HCT116 (cell line): ENCODE results near the gene XYLT2.

Source experiments
- ATF3 ChIP-seq: IDR thresholded peaks from 2 replicates; pipeline ENCODE4 v1.6.1; 2012
- CBX3 ChIP-seq: IDR thresholded peaks from 2 replicates; pipeline ENCODE4 v1.6.1; 2012; ENCODE audit warnings: low read depth
- EZH2 ChIP-seq: fragments of 200-600 bp; sonication (generic); IDR thresholded peaks from 2 replicates; pipeline ENCODE4 v1.6.1; 2017; ENCODE audit warnings: antibody characterized with exemption, mixed run types
- EZH2phosphoT487 ChIP-seq: fragments of 200-600 bp; IDR thresholded peaks from 2 replicates; pipeline ENCODE4 v1.6.1; 2018; ENCODE audit warnings: antibody characterized with exemption, borderline replicate concordance
- FOSL1 ChIP-seq: IDR thresholded peaks from 2 replicates; pipeline ENCODE4 v1.6.1; 2012; ENCODE audit warnings: low read depth
- JUND ChIP-seq: IDR thresholded peaks from 2 replicates; pipeline ENCODE4 v1.6.1; 2012
- MAX ChIP-seq: IDR thresholded peaks from 2 replicates; pipeline ENCODE4 v1.6.1; 2012
- POLR2A ChIP-seq: IDR thresholded peaks from 2 replicates; pipeline ENCODE4 v1.7.0; 2011; ENCODE audit warnings: borderline replicate concordance; ENCODE audit not compliant: insufficient read depth, insufficient read length; ENCODE audit errors: extremely low read depth
- POLR2AphosphoS5 ChIP-seq: IDR thresholded peaks from 2 replicates; pipeline ENCODE4 v1.6.1; 2011; ENCODE audit warnings: mild to moderate bottlenecking, low read depth, low read length, moderate library complexity
- TCF7L2 ChIP-seq: IDR thresholded peaks from 2 replicates; pipeline ENCODE4 v1.7.0; 2011; ENCODE audit warnings: borderline replicate concordance, inconsistent platforms; ENCODE audit not compliant: insufficient read depth, insufficient read length; ENCODE audit errors: extremely low read depth
- ZNF274 ChIP-seq: fragments of 200-500 bp; sonication (Bioruptor generic); IDR thresholded peaks from 2 replicates; pipeline ENCODE4 v1.6.1; 2014; ENCODE audit warnings: mild to moderate bottlenecking, low read depth, low read length, inconsistent platforms
- TF ChIP-seq, protein P1 (sequence below), 3 experiments: fragments of 200-600 bp in 1 of 3; sonication (generic) in 1 of 3; IDR thresholded peaks in 2 of 3; conservative IDR thresholded peaks in 1 of 3; 2 replicates each; pipeline ENCODE4 v1.5.1; 2012 to 2017; ENCODE audit warnings: low read depth in 2 of 3, low read length in 2 of 3, antibody characterized with exemption in 1 of 3, borderline replicate concordance in 1 of 3, control low read depth in 1 of 3, mild to moderate bottlenecking in 1 of 3, mixed read lengths in 1 of 3, mixed run types in 1 of 3, moderate library complexity in 1 of 3; ENCODE audit not compliant: insufficient read depth in 1 of 3
- TF ChIP-seq, protein P2 (sequence below): IDR thresholded peaks from 2 replicates; pipeline ENCODE4 v1.6.1; 2012; ENCODE audit warnings: low read depth

DNA sequence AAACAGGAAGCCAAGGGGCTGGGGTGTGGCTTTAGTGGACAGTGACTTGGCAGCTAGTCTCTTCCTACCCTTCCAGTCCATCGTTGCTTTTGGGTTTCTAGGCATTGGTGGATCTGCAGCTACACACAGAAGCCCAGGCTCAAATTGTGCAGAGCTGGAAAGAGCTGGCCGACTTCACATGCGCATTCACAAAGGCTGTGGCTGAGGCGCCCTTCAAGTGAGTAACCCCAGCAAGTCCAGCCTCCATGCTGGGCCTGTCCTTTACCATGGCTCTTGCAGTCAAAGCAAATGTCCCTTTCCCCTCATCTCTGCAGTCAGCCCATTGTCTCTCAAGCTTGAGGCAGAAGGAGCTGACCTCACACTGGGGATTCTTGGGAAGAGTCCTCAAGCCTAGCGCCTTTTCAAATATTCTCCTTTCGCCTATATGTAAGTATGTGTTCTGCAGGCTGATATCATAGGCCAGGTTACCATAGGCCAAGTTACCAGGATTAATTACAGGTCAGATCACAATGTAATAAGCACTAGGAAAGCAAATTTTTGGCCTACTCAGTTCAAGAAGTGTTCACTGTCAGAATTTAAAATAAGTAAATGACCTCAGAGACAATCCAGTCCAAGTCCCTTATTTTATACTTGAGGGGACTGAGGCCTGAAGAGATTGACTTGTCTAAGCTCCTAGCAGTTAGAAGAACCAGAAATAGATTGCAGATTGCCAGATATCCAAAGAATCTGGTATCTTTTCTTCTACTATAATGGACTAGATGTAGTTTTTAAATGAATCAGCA is 33.6 kb downstream of the XYLT2 start:
- no peak for TF ChIP-seq POLR2A
- TF ChIP-seq, protein P1, sequence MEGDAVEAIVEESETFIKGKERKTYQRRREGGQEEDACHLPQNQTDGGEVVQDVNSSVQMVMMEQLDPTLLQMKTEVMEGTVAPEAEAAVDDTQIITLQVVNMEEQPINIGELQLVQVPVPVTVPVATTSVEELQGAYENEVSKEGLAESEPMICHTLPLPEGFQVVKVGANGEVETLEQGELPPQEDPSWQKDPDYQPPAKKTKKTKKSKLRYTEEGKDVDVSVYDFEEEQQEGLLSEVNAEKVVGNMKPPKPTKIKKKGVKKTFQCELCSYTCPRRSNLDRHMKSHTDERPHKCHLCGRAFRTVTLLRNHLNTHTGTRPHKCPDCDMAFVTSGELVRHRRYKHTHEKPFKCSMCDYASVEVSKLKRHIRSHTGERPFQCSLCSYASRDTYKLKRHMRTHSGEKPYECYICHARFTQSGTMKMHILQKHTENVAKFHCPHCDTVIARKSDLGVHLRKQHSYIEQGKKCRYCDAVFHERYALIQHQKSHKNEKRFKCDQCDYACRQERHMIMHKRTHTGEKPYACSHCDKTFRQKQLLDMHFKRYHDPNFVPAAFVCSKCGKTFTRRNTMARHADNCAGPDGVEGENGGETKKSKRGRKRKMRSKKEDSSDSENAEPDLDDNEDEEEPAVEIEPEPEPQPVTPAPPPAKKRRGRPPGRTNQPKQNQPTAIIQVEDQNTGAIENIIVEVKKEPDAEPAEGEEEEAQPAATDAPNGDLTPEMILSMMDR (IDR thresholded peaks at IDR 0.05 in 2 of 3, conservative IDR thresholded peaks at IDR 0.05 in 1 of 3; ENCODE audit: borderline replicate concordance in 1 of 3, insufficient read depth in 1 of 3, low read depth in 2 of 3, low read length in 2 of 3): no peak
- no peak for TF ChIP-seq FOSL1
- TF ChIP-seq POLR2AphosphoS5: no peak
- no peak for TF ChIP-seq MAX
- no peak for TF ChIP-seq EZH2
- TF ChIP-seq ATF3: no peak
- TF ChIP-seq ZNF274: no peak
- TF ChIP-seq EZH2phosphoT487: no peak
- no peak for TF ChIP-seq JUND
- TF ChIP-seq TCF7L2: no peak
- TF ChIP-seq CBX3: no peak
- TF ChIP-seq, protein P2, sequence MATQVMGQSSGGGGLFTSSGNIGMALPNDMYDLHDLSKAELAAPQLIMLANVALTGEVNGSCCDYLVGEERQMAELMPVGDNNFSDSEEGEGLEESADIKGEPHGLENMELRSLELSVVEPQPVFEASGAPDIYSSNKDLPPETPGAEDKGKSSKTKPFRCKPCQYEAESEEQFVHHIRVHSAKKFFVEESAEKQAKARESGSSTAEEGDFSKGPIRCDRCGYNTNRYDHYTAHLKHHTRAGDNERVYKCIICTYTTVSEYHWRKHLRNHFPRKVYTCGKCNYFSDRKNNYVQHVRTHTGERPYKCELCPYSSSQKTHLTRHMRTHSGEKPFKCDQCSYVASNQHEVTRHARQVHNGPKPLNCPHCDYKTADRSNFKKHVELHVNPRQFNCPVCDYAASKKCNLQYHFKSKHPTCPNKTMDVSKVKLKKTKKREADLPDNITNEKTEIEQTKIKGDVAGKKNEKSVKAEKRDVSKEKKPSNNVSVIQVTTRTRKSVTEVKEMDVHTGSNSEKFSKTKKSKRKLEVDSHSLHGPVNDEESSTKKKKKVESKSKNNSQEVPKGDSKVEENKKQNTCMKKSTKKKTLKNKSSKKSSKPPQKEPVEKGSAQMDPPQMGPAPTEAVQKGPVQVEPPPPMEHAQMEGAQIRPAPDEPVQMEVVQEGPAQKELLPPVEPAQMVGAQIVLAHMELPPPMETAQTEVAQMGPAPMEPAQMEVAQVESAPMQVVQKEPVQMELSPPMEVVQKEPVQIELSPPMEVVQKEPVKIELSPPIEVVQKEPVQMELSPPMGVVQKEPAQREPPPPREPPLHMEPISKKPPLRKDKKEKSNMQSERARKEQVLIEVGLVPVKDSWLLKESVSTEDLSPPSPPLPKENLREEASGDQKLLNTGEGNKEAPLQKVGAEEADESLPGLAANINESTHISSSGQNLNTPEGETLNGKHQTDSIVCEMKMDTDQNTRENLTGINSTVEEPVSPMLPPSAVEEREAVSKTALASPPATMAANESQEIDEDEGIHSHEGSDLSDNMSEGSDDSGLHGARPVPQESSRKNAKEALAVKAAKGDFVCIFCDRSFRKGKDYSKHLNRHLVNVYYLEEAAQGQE: no peak
